ENCODE data around the gene MS4A6E.

Gene MS4A6E

GRCh38 chr11:60336767-60337391 is 9.8 kb downstream of the MS4A6E start:
- no peak overlapping the region for H3K4me3 ChIP-seq (replicated peaks; ENCODE audit: low read depth, low read length)
- no peak for DNase-seq (ENCODE audit: extremely low read depth, low read depth)
- no peak for TF ChIP-seq CTCF (IDR thresholded peaks at IDR 0.05; ENCODE audit: low read depth, low read length, missing control alignments)

- no peak for DNase-seq (ENCODE audit: extremely low read depth, low read depth)
- H3K4me3 ChIP-seq (replicated peaks; ENCODE audit: low read depth, low read length), result no peak overlapping the region
- TF ChIP-seq CTCF (IDR thresholded peaks at IDR 0.05; ENCODE audit: low read depth, low read length, missing control alignments), result no peak
These were observed 11.0 kb downstream of the MS4A6E start for GRCh38 chr11:60338053-60338452.

- no peak for DNase-seq (ENCODE audit: extremely low read depth, low read depth)
- no peak overlapping the region for H3K4me3 ChIP-seq (replicated peaks; ENCODE audit: low read depth, low read length)
- TF ChIP-seq CTCF (IDR thresholded peaks at IDR 0.05; ENCODE audit: low read depth, low read length, missing control alignments), result no peak
These were observed 12.3 kb downstream of the MS4A6E start for GRCh38 chr11:60339356-60339755.

- no peak overlapping the region for H3K4me3 ChIP-seq (replicated peaks; ENCODE audit: low read depth, low read length)
- no peak for DNase-seq (ENCODE audit: extremely low read depth, low read depth)
- TF ChIP-seq CTCF (IDR thresholded peaks at IDR 0.05; ENCODE audit: low read depth, low read length, missing control alignments), result peak; percentile 35
These were observed 16.1 kb downstream of the MS4A6E start for GRCh38 chr11:60343094-60343704.

GRCh38 chr11:60344146-60344545 is 17.1 kb downstream of the MS4A6E start:
- H3K4me3 ChIP-seq (replicated peaks; ENCODE audit: low read depth, low read length), result no peak overlapping the region
- DNase-seq (ENCODE audit: extremely low read depth, low read depth), result no peak
- no peak for TF ChIP-seq CTCF (IDR thresholded peaks at IDR 0.05; ENCODE audit: low read depth, low read length, missing control alignments)

- TF ChIP-seq CTCF (IDR thresholded peaks at IDR 0.05; ENCODE audit: low read depth, low read length, missing control alignments), result peak; percentile 6
- DNase-seq (ENCODE audit: extremely low read depth, low read depth), result no peak
- H3K4me3 ChIP-seq (replicated peaks; ENCODE audit: low read depth, low read length), result no peak overlapping the region
These were observed 18.4 kb downstream of the MS4A6E start for GRCh38 chr11:60345489-60345888.

Measured in HFF-Myc (cell line).